K562 (cell line): ENCODE data around the gene IQCE. TPM values are rescaled to one million over a fixed set of nuclear protein-coding genes. Genes with fewer than 3 reads are reported as not detected.

Experiments used
- ATAC-seq: fragments of 200-7000 bp; cut with Tn5 transposase; 3 replicates; pipeline ENCODE4 v1.9.1; 2020; ENCODE audit warnings: moderate library complexity
- BruUV-seq: library from RNA; stranded (reverse); fragments of 400-500 nt; replicated peaks from 2 replicates; lab custom pipeline; 2021; lab: Mats Ljungman, UMichigan
- CTCF ChIA-PET: fragments of 300-600 bp; formaldehyde crosslinking; extraction: SDS; loops from one replicate; lab custom pipeline; 2021; ENCODE audit warnings: low intra/inter-chr PET ratio; lab: Yijun Ruan, JAX
- POLR2A ChIA-PET: fragments of 300-600, 350-650 bp; sonication (Branson Sonifier 250); formaldehyde crosslinking; extraction: SDS; loops from one replicate; lab custom pipeline; 2021; ENCODE audit warnings: antibody characterized with exemption, inconsistent platforms; lab: Yijun Ruan, JAX
- DNase-seq, 4 experiments: peaks; one replicate each; pipeline versions ENCODE4 v3.0.0 to v3.0.0-alpha.2; 2011 to 2018; ENCODE audit warnings: low spot score in 3 of 4, mixed read lengths in 3 of 4; ENCODE audit errors: extremely low read depth in 1 of 4
- FAIRE-seq: peaks from 2 replicates; lab custom pipeline; 2011; peaks lifted over from hg19 to GRCh38; lab: Jason Lieb, UNC
- H2AFZ ChIP-seq: 2 replicates; pipeline ENCODE4 v1.6.0; 2011; ENCODE audit warnings: low read depth, low read length, control low read depth, inconsistent platforms
- H3K27ac ChIP-seq: fragments of 200-600 bp; 3 replicates; pipeline ENCODE4 v1.8.0; 2011; ENCODE audit warnings: low read depth, mild to moderate bottlenecking, control low read depth, inconsistent platforms, low read length, moderate library complexity, mixed read lengths; ENCODE audit errors: extremely low read depth
- H3K27me3 ChIP-seq, 2 experiments: fragments of 300-600 bp in 1 of 2; 2 replicates in 1 of 2; 3 replicates in 1 of 2; pipeline versions ENCODE4 v1.6.0 to v1.8.0; 2011; ENCODE audit warnings: inconsistent platforms in 2 of 2, low read length in 2 of 2, mild to moderate bottlenecking in 1 of 2, mixed read lengths in 1 of 2, moderate library complexity in 1 of 2; ENCODE audit not compliant: control insufficient read depth in 2 of 2, insufficient read depth in 2 of 2
- H3K36me3 ChIP-seq: fragments of 300-600 bp; 3 replicates; pipeline ENCODE4 v1.8.0; 2011; ENCODE audit warnings: mild to moderate bottlenecking, low read length, inconsistent platforms; ENCODE audit not compliant: control insufficient read depth, insufficient read depth
- H3K4me1 ChIP-seq, 2 experiments: fragments of 200-600 bp in 1 of 2; replicated peaks in 1 of 2; 2 replicates in 1 of 2; 3 replicates in 1 of 2; pipeline versions ENCODE4 v1.5.1 to v1.8.0; 2011; ENCODE audit warnings: inconsistent platforms in 2 of 2, low read length in 2 of 2, mild to moderate bottlenecking in 1 of 2, mixed read lengths in 1 of 2, moderate library complexity in 1 of 2; ENCODE audit not compliant: control insufficient read depth in 2 of 2, insufficient read depth in 2 of 2
- H3K4me2 ChIP-seq: 2 replicates; pipeline ENCODE4 v1.6.1; 2011; ENCODE audit warnings: low read length, control low read depth, inconsistent platforms, mixed read lengths; ENCODE audit not compliant: insufficient read depth
- H3K4me3 ChIP-seq: fragments of 200-600 bp; sonication (generic), shearing (Covaris generic); 2 replicates; pipeline ENCODE4 v1.5.1; 2016; ENCODE audit warnings: control low read depth, inconsistent platforms
- H3K79me2 ChIP-seq: fragments of 200-600 bp; 3 replicates; pipeline ENCODE4 v1.8.0; 2011; ENCODE audit warnings: low read length, inconsistent platforms; ENCODE audit not compliant: control insufficient read depth, insufficient read depth
- H3K9ac ChIP-seq, 2 experiments: 2 replicates each; pipeline versions ENCODE4 v1.6.0 to v1.6.1; 2011; ENCODE audit warnings: low read depth in 2 of 2, low read length in 2 of 2, control low read depth in 1 of 2, inconsistent platforms in 1 of 2, mild to moderate bottlenecking in 1 of 2, mixed read lengths in 1 of 2; ENCODE audit not compliant: insufficient read depth in 1 of 2
- H3K9me1 ChIP-seq: one replicate; pipeline ENCODE4 v1.6.0; 2011; ENCODE audit warnings: inconsistent platforms, mild to moderate bottlenecking, low read length, moderate library complexity; ENCODE audit not compliant: control insufficient read depth, insufficient read depth
- H3K9me3 ChIP-seq: replicated peaks from 2 replicates; pipeline ENCODE4 v1.5.1; 2011; ENCODE audit warnings: low read depth, low read length, inconsistent platforms; ENCODE audit not compliant: control insufficient read depth, insufficient read depth
- H4K20me1 ChIP-seq: replicated peaks from 2 replicates; pipeline ENCODE4 v1.6.1; 2011; ENCODE audit warnings: low read length, inconsistent platforms, mixed read lengths; ENCODE audit not compliant: control insufficient read depth, insufficient read depth
- EGR1 ChIP-seq: fragments of 450-650 bp; conservative IDR thresholded peaks from 2 replicates; pipeline ENCODE4 v1.6.1; 2017; ENCODE audit warnings: mild to moderate bottlenecking
- WGBS: fragments of 100-300 bp; shearing (Covaris generic); methylation state at CpG from one replicate; pipeline ENCODE4 v1.1.6; 2016; ENCODE audit warnings: low coverage, mixed read lengths; ENCODE audit not compliant: insufficient coverage; ENCODE audit errors: missing lambda C conversion rate; 5-methylcytosine and 5-hydroxymethylcytosine counted together
- in situ Hi-C: fragments of 300-500 bp; cut with MboI; formaldehyde crosslinking; loops from 4 replicates; pipeline ENCODE4 v1.15.0; 2018; ENCODE audit warnings: inconsistent platforms, mixed read lengths
- intact Hi-C: fragments of 100-400 bp; cut with micrococcal nuclease; formaldehyde crosslinking; loops from 2 replicates; pipeline ENCODE4 v1.14.2; 2022
- polyA plus RNA-seq, 8 experiments: library from polyadenylated mRNA; depleted of rRNA in 4 of 8; stranded (reverse) in 5 of 8; unstranded in 3 of 8; fragments of >200 nt; fragmentation: Nextera tagmentation in 2 of 8; fragmentation: Illumina TruSeq in 1 of 8; extraction: Ambion mirVana in 2 of 8; extraction: Trizol in 1 of 8; gene quantifications; 2 replicates each; pipeline versions ENCODE4 v1.2.1 to v1.2.3, GENCODE V29; 2011 to 2014; ENCODE audit warnings: inconsistent platforms in 1 of 8, missing spikeins in 1 of 8
- total RNA-seq, 7 experiments: library from RNA; depleted of rRNA in 6 of 7; stranded (reverse); fragments of >200 nt in 6 of 7; fragmentation: Illumina TruSeq in 2 of 7; extraction: Trizol in 2 of 7; gene quantifications; 2 replicates each; pipeline versions ENCODE4 v1.2.1 to v1.2.3, GENCODE V29; 2011 to 2021; ENCODE audit warnings: low replicate concordance in 1 of 7
- TF ChIP-seq, protein P1 (sequence below): conservative IDR thresholded peaks from 2 replicates; pipeline ENCODE4 v1.6.1; 2011; ENCODE audit warnings: low read depth, mild to moderate bottlenecking, low read length; ENCODE audit not compliant: control insufficient read depth
- TF ChIP-seq, protein P2 (sequence below): sonication (generic); formaldehyde crosslinking; IDR thresholded peaks from 2 replicates; pipeline ENCODE4 v1.8.1; 2023; ENCODE audit warnings: mild to moderate bottlenecking, missing genetic modification reagents

IQCE gene
- total and polyA plus RNA-seq, 9 of the 15 experiments (the other 6 are each of a cell fraction or from before 2014, with no cell fraction given) = 0.18 to 8.5 (median 4.2) TPM

DNA sequence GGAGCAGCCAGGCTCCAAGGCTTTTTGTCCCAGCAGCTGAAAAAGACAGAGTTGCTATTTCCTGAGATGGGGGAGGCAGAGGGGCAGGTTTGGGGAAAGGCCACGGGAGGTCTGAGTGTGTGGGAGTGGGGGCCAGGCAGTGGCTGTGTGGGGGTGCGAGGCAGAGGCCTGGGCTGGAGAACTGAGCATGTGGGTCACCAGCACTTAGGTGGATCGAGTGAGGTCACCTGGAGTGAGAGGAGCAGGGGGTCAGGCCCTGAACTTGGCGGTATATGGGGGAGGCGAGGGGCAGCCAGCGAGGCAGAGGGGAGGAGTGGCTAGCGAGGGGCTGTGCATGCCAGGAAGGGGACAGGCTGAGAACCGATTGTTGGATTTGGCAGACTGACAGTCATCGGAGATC, 28.4 kb downstream of the IQCE start:
- CTCF ChIA-PET = no interaction called here
- Histone ChIP-seq H3K27ac (no peak overlapping the region), H3K9me1 (no peaks in the 10 kb centered on the region), H3K9me3 (no peaks in the 10 kb centered on the region), H4K20me1 (no peaks in the 10 kb centered on the region), H3K79me2 (no peaks in the 10 kb centered on the region), H3K4me2 (no peak overlapping the region)
- no peak for DNase-seq
- BruUV-seq = no TSS peak
- FAIRE-seq = no peak
- intact Hi-C loops (no loop called here), in situ Hi-C loops (no loop called here)
- 43% methylated on average over 6 of the region's 9 CpGs for WGBS
- POLR2A ChIA-PET = no interaction called here
- no peak; the same call in 2 of the 3 replicates for ATAC-seq
- TF ChIP-seq, protein P1, sequence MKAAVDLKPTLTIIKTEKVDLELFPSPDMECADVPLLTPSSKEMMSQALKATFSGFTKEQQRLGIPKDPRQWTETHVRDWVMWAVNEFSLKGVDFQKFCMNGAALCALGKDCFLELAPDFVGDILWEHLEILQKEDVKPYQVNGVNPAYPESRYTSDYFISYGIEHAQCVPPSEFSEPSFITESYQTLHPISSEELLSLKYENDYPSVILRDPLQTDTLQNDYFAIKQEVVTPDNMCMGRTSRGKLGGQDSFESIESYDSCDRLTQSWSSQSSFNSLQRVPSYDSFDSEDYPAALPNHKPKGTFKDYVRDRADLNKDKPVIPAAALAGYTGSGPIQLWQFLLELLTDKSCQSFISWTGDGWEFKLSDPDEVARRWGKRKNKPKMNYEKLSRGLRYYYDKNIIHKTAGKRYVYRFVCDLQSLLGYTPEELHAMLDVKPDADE = no peak
- TF ChIP-seq, protein P2, sequence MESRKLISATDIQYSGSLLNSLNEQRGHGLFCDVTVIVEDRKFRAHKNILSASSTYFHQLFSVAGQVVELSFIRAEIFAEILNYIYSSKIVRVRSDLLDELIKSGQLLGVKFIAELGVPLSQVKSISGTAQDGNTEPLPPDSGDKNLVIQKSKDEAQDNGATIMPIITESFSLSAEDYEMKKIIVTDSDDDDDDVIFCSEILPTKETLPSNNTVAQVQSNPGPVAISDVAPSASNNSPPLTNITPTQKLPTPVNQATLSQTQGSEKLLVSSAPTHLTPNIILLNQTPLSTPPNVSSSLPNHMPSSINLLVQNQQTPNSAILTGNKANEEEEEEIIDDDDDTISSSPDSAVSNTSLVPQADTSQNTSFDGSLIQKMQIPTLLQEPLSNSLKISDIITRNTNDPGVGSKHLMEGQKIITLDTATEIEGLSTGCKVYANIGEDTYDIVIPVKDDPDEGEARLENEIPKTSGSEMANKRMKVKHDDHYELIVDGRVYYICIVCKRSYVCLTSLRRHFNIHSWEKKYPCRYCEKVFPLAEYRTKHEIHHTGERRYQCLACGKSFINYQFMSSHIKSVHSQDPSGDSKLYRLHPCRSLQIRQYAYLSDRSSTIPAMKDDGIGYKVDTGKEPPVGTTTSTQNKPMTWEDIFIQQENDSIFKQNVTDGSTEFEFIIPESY (CRISPR knock-in tag) = peak; percentile 54; the same call in 1 of the 2 replicates
- peak; percentile 48 for TF ChIP-seq EGR1
- TF ChIP-seq, all 486 proteins: peak for 2
- H3K4me1 ChIP-seq = peaks cover 0 to 16% of the 10 kb centered on the region in 2 experiments; a peak in 2 of 5 replicates
- peak overlapping the region in 1 of 2 experiments; percentile 74; a peak in 2 of 4 replicates for H3K9ac ChIP-seq
- H3K27me3 ChIP-seq = no peaks in the 10 kb centered on the region
- H3K36me3 ChIP-seq = peaks cover 9% of the 10 kb centered on the region; the same call in 1 of the 3 replicates
- no peak overlapping the region for H2AFZ ChIP-seq
- no peak overlapping the region for H3K4me3 ChIP-seq
